Neural cell (in vitro differentiated cells): ENCODE measurements around the gene OTOF. TPM values are rescaled to one million over a fixed set of nuclear protein-coding genes. Genes with fewer than 3 reads are reported as not detected.

Source experiments
- H2AFZ ChIP-seq: fragments of 200-600, 300-800 bp; sonication (generic), shearing (Covaris generic); 2 replicates; pipeline ENCODE4 v1.6.0; 2014; ENCODE audit warnings: low read depth, mild to moderate bottlenecking, antibody characterized with exemption, low read length, moderate library complexity
- H3F3A ChIP-seq: fragments of 200-600 bp; shearing (Covaris generic); 2 replicates; pipeline ENCODE4 v1.6.1; 2016; ENCODE audit warnings: mild to moderate bottlenecking, moderate library complexity, mixed read lengths, antibody characterized with exemption, low read length; ENCODE audit not compliant: insufficient read depth, poor library complexity, severe bottlenecking
- H3K27ac ChIP-seq: fragments of 200-600, 300-800 bp; sonication (generic), shearing (Covaris generic); 2 replicates; pipeline ENCODE4 v1.5.1; 2014; ENCODE audit warnings: mild to moderate bottlenecking, low read length, moderate library complexity
- H3K27me3 ChIP-seq: fragments of 300-800, 200-600 bp; sonication (generic), shearing (Covaris generic); 2 replicates; pipeline ENCODE4 v1.6.0; 2014; ENCODE audit warnings: mild to moderate bottlenecking, low read depth, low read length, moderate library complexity; ENCODE audit not compliant: insufficient read depth
- H3K36me3 ChIP-seq: fragments of 300-800, 200-600 bp; sonication (generic), shearing (Covaris generic); 2 replicates; pipeline ENCODE4 v1.5.1; 2014; ENCODE audit warnings: mild to moderate bottlenecking, antibody characterized with exemption, low read length, moderate library complexity; ENCODE audit not compliant: insufficient read depth
- H3K4me2 ChIP-seq: fragments of 300-800, 200-600 bp; sonication (generic), shearing (Covaris generic); 2 replicates; pipeline ENCODE4 v1.6.0; 2014; ENCODE audit warnings: mild to moderate bottlenecking, low read length
- H3K4me3 ChIP-seq: fragments of 300-800, 200-600 bp; sonication (generic), shearing (Covaris generic); 2 replicates; pipeline ENCODE4 v1.5.1; 2014; ENCODE audit warnings: mild to moderate bottlenecking, low read length, moderate library complexity
- H3K79me2 ChIP-seq: fragments of 200-600 bp; shearing (Covaris generic); replicated peaks from 2 replicates; pipeline ENCODE4 v1.6.0; 2014; ENCODE audit warnings: mild to moderate bottlenecking, low read length, moderate library complexity; ENCODE audit not compliant: insufficient read depth
- H3K9ac ChIP-seq: fragments of 300-800, 200-600 bp; sonication (generic), shearing (Covaris generic); 2 replicates; pipeline ENCODE4 v1.6.1; 2016; ENCODE audit warnings: mild to moderate bottlenecking, low read length, mixed read lengths
- H3K9me2 ChIP-seq: fragments of 200-600 bp; shearing (Covaris generic); 2 replicates; pipeline ENCODE4 v1.6.1; 2016; ENCODE audit warnings: mild to moderate bottlenecking, low read length, mixed read lengths; ENCODE audit not compliant: insufficient read depth
- H3K9me3 ChIP-seq: fragments of 200-600, 300-800 bp; sonication (generic), shearing (Covaris generic); 2 replicates; pipeline ENCODE4 v1.6.1; 2016; ENCODE audit warnings: mild to moderate bottlenecking, mixed run types, low read length, moderate library complexity, mixed read lengths
- H4K20me1 ChIP-seq: fragments of 200-600 bp; shearing (Covaris generic); 2 replicates; pipeline ENCODE4 v1.6.1; 2016; ENCODE audit warnings: mild to moderate bottlenecking, mixed run types; ENCODE audit not compliant: insufficient read depth
- EP300 ChIP-seq: fragments of 450-650 bp; conservative IDR thresholded peaks from 2 replicates; pipeline ENCODE4 v1.6.1; 2014; ENCODE audit warnings: antibody characterized with exemption, mild to moderate bottlenecking, moderate library complexity; ENCODE audit not compliant: poor library complexity, severe bottlenecking
- EZH2 ChIP-seq: fragments of 200-600, 300-800 bp; shearing (Covaris generic), sonication (generic); IDR thresholded peaks from 2 replicates; pipeline ENCODE4 v1.6.1; 2014; ENCODE audit warnings: antibody characterized with exemption, low read length, borderline replicate concordance, mild to moderate bottlenecking; ENCODE audit not compliant: insufficient read depth, poor library complexity, severe bottlenecking
- MXI1 ChIP-seq: fragments of 450-650 bp; conservative IDR thresholded peaks from 2 replicates; pipeline ENCODE4 v1.6.1; 2014; ENCODE audit warnings: antibody characterized with exemption, mild to moderate bottlenecking; ENCODE audit not compliant: poor library complexity, severe bottlenecking
- POLR2AphosphoS5 ChIP-seq: IDR thresholded peaks from 2 replicates; pipeline ENCODE4 v1.6.1; 2012
- RAD21 ChIP-seq: fragments of 450-650 bp; conservative IDR thresholded peaks from 2 replicates; pipeline ENCODE4 v1.6.1; 2014; ENCODE audit warnings: antibody characterized with exemption, mild to moderate bottlenecking, moderate library complexity
- SMC3 ChIP-seq: fragments of 450-650 bp; conservative IDR thresholded peaks from 2 replicates; pipeline ENCODE4 v1.6.1; 2014; ENCODE audit warnings: antibody characterized with exemption, mild to moderate bottlenecking, moderate library complexity; ENCODE audit not compliant: poor library complexity
- TAF1 ChIP-seq: IDR thresholded peaks from 2 replicates; pipeline ENCODE4 v1.6.1; 2012; ENCODE audit warnings: low read depth
- polyA plus RNA-seq: library from polyadenylated mRNA; depleted of rRNA; stranded (reverse); fragments of >200 nt; gene quantifications from 2 replicates; pipeline ENCODE4 v1.2.3, GENCODE V29; 2014
- TF ChIP-seq, protein P1 (sequence below): fragments of 450-650 bp; IDR thresholded peaks from 2 replicates; pipeline ENCODE4 v1.5.1; 2014; ENCODE audit warnings: antibody characterized with exemption, mild to moderate bottlenecking, moderate library complexity; ENCODE audit not compliant: poor library complexity, severe bottlenecking
- TF ChIP-seq, protein P2 (sequence below): IDR thresholded peaks from 2 replicates; pipeline ENCODE4 v1.6.1; 2012; ENCODE audit warnings: borderline replicate concordance

The OTOF gene
- polyA plus RNA-seq, 1 donor from 2014 or later: not detected

DNA sequence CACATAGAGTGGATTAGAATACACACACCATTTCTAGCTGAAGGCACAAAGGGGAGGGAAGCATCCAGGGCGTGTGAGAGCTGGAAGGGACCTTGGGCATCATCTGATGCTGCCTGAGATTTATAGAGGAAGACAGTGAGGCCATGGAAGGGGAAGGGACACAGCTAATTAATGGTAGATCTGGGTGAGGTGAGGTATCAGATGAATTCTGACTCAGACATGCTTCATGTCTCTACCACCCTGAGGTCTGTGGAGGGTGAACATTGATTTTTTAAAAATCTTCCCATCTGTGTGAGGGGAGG is 42.2 kb upstream of the OTOF start:
- Histone ChIP-seq H3K36me3 (no peaks in the 10 kb centered on the region), H3K27me3 (no peaks in the 10 kb centered on the region), H4K20me1 (no peaks in the 10 kb centered on the region), H2AFZ (no peak overlapping the region), H3K4me3 (no peak overlapping the region), H3F3A (no peaks in the 10 kb centered on the region), H3K9me2 (no peaks in the 10 kb centered on the region), H3K9me3 (no peaks in the 10 kb centered on the region), H3K79me2 (no peaks in the 10 kb centered on the region), H3K9ac (no peak overlapping the region), H3K27ac (no peak overlapping the region), H3K4me2 (no peak overlapping the region)
- TF ChIP-seq RAD21 (no peak), EP300 (no peak), MXI1 (no peak), EZH2 (no peak)

DNA sequence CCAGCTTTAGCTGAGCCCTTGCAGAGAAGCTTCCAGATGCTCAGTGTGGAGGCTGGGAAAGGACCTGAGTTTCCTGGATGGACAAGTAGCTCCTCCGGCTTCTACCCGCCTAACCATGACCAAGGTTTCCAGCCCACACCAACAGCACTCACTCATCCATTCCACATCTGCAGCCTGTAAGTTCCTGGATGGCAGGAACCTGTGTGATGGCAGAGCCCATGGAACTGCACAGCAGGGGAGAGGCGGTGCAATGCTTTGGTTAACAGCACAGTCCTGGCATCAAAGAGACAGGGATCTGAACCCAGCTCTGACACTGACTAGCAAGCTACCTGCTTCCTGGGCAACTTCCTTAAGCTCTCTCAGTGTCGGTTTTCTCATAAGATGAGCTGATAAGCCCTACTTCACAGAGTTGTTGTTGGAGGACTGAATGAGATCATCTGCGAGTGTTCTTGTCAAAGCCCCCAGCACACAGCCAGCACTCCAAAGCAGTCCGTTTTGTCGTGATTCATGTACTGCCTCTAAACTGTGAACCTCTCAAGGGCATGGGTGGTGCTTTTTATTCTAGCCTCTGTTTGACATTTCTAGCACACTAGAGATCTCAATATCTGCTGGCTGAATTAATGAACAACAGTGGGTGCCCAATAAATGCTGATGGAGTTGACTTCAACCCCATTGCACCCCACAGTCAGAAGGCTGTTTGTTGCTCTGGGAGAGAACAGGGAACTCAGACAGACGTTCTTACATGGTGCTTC is 41.6 kb upstream of the OTOF start:
- Histone ChIP-seq H2AFZ (no peak overlapping the region), H3K36me3 (no peaks in the 10 kb centered on the region), H3K4me2 (no peak overlapping the region), H3K9me2 (no peaks in the 10 kb centered on the region), H3F3A (no peaks in the 10 kb centered on the region), H3K9ac (no peak overlapping the region), H3K27me3 (no peaks in the 10 kb centered on the region), H3K4me3 (no peak overlapping the region), H3K27ac (no peak overlapping the region), H3K9me3 (no peaks in the 10 kb centered on the region), H3K79me2 (no peaks in the 10 kb centered on the region), H4K20me1 (no peaks in the 10 kb centered on the region)
- TF ChIP-seq POLR2AphosphoS5 (no peak), EZH2 (no peak), EP300 (no peak), RAD21 (no peak), MXI1 (no peak), TAF1 (no peak), SMC3 (no peak)
- TF ChIP-seq, protein P1, sequence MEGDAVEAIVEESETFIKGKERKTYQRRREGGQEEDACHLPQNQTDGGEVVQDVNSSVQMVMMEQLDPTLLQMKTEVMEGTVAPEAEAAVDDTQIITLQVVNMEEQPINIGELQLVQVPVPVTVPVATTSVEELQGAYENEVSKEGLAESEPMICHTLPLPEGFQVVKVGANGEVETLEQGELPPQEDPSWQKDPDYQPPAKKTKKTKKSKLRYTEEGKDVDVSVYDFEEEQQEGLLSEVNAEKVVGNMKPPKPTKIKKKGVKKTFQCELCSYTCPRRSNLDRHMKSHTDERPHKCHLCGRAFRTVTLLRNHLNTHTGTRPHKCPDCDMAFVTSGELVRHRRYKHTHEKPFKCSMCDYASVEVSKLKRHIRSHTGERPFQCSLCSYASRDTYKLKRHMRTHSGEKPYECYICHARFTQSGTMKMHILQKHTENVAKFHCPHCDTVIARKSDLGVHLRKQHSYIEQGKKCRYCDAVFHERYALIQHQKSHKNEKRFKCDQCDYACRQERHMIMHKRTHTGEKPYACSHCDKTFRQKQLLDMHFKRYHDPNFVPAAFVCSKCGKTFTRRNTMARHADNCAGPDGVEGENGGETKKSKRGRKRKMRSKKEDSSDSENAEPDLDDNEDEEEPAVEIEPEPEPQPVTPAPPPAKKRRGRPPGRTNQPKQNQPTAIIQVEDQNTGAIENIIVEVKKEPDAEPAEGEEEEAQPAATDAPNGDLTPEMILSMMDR: no peak
- TF ChIP-seq, protein P2, sequence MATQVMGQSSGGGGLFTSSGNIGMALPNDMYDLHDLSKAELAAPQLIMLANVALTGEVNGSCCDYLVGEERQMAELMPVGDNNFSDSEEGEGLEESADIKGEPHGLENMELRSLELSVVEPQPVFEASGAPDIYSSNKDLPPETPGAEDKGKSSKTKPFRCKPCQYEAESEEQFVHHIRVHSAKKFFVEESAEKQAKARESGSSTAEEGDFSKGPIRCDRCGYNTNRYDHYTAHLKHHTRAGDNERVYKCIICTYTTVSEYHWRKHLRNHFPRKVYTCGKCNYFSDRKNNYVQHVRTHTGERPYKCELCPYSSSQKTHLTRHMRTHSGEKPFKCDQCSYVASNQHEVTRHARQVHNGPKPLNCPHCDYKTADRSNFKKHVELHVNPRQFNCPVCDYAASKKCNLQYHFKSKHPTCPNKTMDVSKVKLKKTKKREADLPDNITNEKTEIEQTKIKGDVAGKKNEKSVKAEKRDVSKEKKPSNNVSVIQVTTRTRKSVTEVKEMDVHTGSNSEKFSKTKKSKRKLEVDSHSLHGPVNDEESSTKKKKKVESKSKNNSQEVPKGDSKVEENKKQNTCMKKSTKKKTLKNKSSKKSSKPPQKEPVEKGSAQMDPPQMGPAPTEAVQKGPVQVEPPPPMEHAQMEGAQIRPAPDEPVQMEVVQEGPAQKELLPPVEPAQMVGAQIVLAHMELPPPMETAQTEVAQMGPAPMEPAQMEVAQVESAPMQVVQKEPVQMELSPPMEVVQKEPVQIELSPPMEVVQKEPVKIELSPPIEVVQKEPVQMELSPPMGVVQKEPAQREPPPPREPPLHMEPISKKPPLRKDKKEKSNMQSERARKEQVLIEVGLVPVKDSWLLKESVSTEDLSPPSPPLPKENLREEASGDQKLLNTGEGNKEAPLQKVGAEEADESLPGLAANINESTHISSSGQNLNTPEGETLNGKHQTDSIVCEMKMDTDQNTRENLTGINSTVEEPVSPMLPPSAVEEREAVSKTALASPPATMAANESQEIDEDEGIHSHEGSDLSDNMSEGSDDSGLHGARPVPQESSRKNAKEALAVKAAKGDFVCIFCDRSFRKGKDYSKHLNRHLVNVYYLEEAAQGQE: no peak
